Stimulated activated naive CD4-positive, alpha-beta T cell (primary cell): Measurements from ENCODE around the gene MEIS2.

ENCODE experiments used
- DNase-seq, 6 experiments: peaks; one replicate each; lab custom pipeline; 2025; lab: John Stamatoyannopoulos, UW

Gene MEIS2

GRCh38 chr15:36964626-36965025 lies 135.7 kb downstream of the MEIS2 start:
- DNase-seq: no peak

- DNase-seq: no peak
These were observed 138.4 kb downstream of the MEIS2 start for GRCh38 chr15:36961956-36962355.

GRCh38 chr15:36960947-36961227 lies 139.5 kb downstream of the MEIS2 start:
- DNase-seq: no peak

DNA sequence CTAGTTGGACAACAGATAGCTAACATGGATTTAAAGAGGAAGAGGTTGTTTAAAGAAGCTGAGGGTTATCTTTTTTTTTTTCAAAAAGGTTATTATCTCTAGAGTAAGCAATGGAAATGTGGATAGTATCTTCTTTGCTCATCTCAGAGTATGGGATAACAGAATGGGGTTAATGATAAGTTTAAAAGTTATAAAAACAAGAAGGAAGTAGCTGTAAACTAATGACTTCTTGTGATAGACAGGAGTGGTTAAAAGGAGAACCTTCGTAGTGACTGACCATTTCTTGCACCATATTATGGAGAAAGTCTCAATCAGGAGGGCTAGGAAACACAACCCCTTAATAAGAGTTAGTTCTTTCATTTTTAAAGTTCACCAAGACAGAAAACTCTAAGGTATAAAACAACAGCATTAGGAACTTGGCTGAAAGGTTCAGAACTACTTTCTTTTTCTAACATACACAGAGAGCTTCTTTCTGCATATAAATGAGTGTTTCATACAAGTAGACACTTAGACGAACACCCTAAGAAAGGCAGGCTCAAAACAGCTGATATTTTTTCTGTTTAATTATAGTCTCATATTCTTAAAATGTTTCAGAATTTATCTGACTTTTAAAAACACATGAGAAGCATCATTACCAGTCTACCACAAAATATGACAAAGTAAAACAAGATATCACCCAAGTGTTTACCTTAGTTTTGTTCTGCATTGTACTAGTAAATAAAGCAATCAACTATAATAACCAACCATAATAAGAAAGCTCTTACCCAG lies 140.0 kb downstream of the MEIS2 start:
- no peak for DNase-seq

- DNase-seq: no peak
These were observed 140.6 kb downstream of the MEIS2 start for GRCh38 chr15:36959746-36960145.

- no peak for DNase-seq
These were observed 141.7 kb downstream of the MEIS2 start for GRCh38 chr15:36958606-36959005.

DNA sequence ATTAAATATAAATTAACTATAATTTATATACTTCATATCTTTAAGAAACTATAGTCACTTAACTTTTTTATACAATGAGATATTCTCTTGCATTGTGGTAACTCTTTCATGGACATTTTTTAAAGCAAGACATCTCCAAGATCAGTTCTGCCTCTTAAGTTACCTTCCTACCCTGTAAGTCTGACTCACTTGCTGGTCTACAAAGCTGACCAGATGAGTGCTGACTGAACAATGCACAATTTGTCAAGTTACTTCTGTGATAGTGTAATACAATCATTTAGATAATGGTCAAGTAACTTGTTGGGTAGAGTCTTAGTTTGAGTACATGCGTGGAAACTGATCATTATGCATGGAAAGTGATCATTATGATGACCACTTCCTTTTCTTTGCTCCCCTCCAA lies 145.9 kb downstream of the MEIS2 start:
- DNase-seq: no peak

GRCh38 chr15:36953346-36953745 lies 147.0 kb downstream of the MEIS2 start:
- no peak for DNase-seq

DNA sequence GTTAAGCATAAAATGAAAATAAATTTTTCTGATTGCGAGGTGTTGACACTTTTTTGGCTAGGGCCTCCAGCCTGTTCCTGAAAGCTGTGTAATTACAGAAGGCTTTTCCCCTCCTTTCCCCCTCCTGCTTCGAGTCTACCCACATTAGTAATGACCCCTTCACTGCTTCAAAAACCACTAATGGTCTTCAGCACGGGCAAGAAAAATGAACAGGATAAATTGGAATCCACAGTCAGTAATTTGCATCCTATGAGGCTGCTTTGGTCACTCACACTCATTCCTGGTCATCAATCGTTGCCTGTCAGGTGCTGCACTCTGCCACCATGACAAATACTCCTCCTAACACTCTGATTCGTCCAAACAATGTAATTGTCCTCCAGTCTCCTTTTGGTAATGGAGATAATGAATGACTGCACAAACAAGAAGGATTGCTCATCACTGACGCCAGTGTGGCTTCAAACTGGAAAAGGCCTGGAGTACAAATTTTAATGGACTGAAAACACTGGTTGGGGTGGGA lies 148.6 kb downstream of the MEIS2 start:
- no peak for DNase-seq

DNA sequence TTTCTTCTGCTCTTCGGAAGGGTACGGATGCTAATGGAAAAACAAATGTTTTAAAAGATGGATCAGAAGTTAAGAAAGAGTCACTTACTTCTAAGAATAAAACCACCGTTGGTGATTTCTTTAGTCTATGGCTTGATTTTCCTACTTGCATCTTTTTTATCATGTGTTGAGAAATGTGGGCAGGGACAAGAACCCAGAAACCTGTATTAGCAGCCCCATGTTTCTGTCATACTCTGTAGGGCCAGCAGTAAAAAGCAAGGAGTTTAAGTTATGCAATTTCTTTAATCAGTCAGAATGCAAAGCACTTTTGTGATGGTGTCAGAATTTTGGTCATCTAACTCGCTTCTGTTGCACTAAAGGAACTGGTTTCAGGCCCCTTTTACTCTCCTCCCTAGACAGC lies 150.0 kb downstream of the MEIS2 start:
- no peak for DNase-seq

- no peak for DNase-seq
These were observed 151.4 kb downstream of the MEIS2 start for GRCh38 chr15:36948982-36949381.

GRCh38 chr15:36947035-36947719 lies 153.2 kb downstream of the MEIS2 start:
- no peak for DNase-seq

DNA sequence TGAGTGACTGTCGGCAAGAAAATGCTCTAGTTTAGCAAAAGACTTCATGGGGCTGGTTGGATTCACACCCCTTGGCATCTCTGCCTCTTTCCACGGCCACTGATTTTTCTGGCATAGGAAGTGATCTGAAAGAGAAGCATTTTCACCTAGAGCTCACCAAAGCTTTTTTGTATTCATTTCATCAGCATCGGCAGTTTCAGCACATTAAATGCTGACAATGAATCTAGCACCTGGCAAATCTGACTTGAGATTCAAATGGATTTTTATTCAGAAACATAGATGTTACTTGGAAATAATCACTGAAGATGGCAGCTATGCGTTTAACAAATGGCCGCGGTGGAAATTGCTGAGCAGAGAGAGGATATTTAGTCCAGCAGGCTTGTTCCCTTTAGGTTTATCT lies 155.9 kb downstream of the MEIS2 start:
- DNase-seq: no peak

DNA sequence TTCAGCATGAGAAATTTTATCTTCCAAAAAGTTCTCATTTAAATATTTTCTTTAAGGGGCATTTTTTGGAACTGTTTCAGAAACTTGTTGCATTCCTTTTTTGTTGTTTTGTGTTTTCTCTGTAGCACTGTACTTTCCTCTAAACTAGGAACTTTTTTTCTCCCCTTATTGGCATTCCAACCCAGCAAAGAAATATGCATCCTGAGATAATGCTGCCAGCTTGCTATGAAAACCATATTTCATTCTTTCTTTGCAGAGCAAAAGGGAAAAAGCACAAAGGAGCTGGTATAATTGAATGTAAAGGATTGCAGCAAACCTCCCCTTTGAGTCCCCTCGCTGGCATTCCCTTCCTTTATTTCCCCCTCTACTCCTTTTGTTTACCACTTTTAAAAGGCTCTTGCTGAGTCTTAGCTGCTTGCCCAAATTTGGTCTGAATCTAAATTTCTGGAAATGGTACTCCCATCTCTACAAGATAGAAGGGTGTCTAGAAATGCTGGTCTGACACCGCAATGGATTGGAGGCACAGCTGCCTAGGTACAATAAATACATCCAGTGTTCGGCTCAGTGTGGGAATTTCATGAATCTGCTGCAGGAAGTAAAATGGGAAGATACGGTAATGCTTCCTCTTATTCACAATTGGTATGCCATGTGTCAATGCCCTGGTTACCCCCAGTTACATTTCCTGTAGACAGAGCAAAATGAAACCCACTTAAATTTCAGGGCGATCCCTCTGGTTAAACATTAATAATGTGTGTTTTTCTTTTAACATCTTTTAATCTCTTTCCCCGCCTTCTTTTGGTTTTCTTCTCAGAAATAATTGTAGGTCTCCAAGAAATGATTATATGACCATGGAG lies 156.6 kb downstream of the MEIS2 start:
- no peak for DNase-seq

GRCh38 chr15:36942248-36942827 lies 158.0 kb downstream of the MEIS2 start:
- no peak for DNase-seq

DNA sequence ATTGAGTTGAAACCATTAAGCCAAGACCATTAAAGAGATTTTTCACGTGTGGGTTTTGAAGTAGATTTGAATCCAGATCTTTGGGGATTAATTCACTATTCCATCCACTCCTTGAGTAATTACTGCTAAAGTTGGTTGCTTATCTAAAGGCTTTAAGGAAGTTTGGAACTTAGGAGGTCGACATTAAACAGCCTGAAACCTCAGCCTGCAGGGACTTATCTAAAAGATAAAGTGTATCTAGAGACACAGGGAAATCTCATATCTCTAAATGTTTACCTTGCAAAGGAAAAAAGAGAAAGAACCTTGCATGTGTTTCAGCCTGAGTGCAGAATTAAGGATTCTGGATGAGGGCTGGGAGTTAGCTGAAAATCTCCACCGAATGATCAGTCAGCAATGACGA lies 158.6 kb downstream of the MEIS2 start:
- DNase-seq: no peak

DNA sequence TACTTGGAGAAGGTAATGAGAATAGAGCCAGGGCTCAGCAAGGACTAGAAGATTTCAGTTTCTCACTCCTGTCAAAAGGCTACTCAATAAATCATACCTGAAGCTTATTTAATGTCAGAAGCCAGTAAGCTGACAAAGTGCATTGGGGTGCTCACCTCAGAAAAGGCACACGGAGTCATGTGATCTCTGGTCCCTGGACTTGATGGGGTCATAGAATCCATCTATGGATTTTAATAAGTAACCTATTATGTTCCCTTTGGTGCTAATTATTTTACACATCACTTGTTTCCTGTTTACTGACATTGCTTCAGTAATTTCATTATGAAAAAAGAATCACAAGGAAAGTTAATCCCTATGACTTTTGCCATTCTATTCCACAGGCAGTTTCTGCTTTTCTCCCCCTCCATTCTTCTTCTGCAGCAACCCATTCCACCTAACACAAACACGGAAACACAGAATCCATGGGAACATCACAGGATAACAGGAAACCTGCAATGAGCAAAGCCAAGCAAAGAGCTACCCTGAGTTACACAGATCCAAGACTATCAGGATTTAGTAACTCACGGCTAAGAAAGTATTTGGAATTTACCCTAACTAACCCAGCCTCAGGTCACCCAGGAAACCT lies 159.6 kb downstream of the MEIS2 start:
- DNase-seq: no peak

- no peak for DNase-seq
These were observed 160.1 kb downstream of the MEIS2 start for GRCh38 chr15:36940219-36940618.

GRCh38 chr15:36938764-36939163 lies 161.6 kb downstream of the MEIS2 start:
- DNase-seq: no peak

GRCh38 chr15:36938131-36938530 lies 162.2 kb downstream of the MEIS2 start:
- DNase-seq: no peak

GRCh38 chr15:36936613-36937012 lies 163.7 kb downstream of the MEIS2 start:
- no peak for DNase-seq
